A549 (cell line): ENCODE data around the gene RNF40.

Source experiments
- CTCF ChIP-seq: fragments of >200 bp; sonication (Bioruptor Twin); formaldehyde crosslinking; IDR thresholded peaks from 3 replicates; pipeline ENCODE4 v1.5.1; 2016
- EP300 ChIP-seq, 2 experiments: fragments of >200 bp; sonication (Bioruptor Twin); formaldehyde crosslinking; IDR thresholded peaks; 2 replicates in 1 of 2; 3 replicates in 1 of 2; pipeline ENCODE4 v1.6.1; 2016 to 2017
- HOXB13 ChIP-seq: fragments of 250-450 bp; sonication (Bioruptor Pico); IDR thresholded peaks from 2 replicates; pipeline ENCODE4 v1.5.0; 2020; ENCODE audit warnings: low read depth, mild to moderate bottlenecking, moderate library complexity
- JUNB ChIP-seq: fragments of >200 bp; sonication (Bioruptor Twin); formaldehyde crosslinking; IDR thresholded peaks from 2 replicates; pipeline ENCODE4 v1.6.1; 2016
- POLR2A ChIP-seq: IDR thresholded peaks from 2 replicates; pipeline ENCODE4 v1.6.1; 2012; ENCODE audit warnings: mild to moderate bottlenecking, low read length
- POLR2AphosphoS2 ChIP-seq: conservative IDR thresholded peaks from 2 replicates; pipeline ENCODE4 v1.6.1; 2012; ENCODE audit warnings: low read length, improper control_type of control experiment, inconsistent platforms
- ZFP36 ChIP-seq: fragments of 450-650 bp; IDR thresholded peaks from 2 replicates; pipeline ENCODE4 v1.6.1; 2014; ENCODE audit warnings: borderline replicate concordance; ENCODE audit not compliant: partially characterized antibody
- ZNF302 ChIP-seq: fragments of 250-450 bp; sonication (Bioruptor Pico); IDR thresholded peaks from 2 replicates; pipeline ENCODE4 v1.9.0; 2021; ENCODE audit warnings: inconsistent platforms, mild to moderate bottlenecking, moderate library complexity

GRCh38 chr16:30750876-30751465 lies 11.2 kb upstream of the RNF40 start:
- TF ChIP-seq POLR2AphosphoS2 (no peak), CTCF (no peak), POLR2A (no peak), HOXB13 (no peak), EP300 (IDR thresholded peaks at IDR 0.05) (no peak), ZNF302 (CRISPR knock-in tag) (no peak), ZFP36 (no peak), JUNB (no peak)
